ENCODE measurements around the gene CGB8. TPM values are rescaled to one million over a fixed set of nuclear protein-coding genes. Genes with fewer than 3 reads are reported as not detected.
"Not testable (repeated sequence)": the region's sequence is repeated elsewhere in the genome, so short reads cannot be mapped to it uniquely, and the experiment has no call there.

CGB8 gene
- polyA plus RNA-seq, 6 donors from 2014 or later = not detected

DNA sequence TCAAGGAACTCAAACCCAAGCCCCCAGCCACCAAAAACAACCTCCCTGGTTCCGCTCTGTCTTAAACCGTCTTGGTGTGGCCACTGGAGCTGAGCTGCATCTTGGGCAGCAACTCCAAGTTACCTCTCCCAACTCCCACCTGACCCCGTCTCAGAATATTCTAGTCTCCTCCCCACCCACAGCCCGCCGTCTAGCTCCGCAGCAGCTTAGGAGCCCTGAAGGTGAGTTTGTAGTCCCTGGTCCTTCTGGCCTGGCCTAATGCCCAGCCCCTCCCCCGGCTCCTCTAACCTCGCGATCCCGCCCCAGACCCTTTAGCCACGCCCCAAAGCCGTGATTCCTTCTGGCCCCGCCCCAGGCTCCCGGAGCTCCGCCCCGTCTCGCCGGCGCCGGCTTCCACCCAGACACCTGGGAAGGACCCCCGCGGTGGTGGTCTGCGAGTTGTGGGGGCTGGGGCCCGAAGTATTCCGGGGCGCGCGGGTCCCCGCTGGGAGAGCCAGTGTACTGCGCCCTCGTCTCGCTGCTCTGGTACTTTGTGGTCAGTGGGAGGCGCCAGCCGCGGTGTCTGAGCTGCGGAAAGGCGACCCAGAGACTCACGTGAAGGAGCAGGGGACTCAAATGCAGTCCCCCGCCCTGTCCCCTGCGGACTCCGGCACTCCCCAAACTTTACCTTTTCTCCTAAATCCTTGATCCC, 29.5 kb downstream of the CGB8 start:
- Mint-ChIP-seq H3K4me3 (peak overlapping the region; percentile 84 to 96 (median 91)), H3K27me3 (peaks cover 0 to 8% (median 0%) of the 10 kb centered on the region in 3 donors), H3K27ac (peak overlapping the region in 3 of 6 donors; percentile 12 to 96 (median 22)), H3K36me3 (no peaks in the 10 kb centered on the region), H3K4me1 (peaks cover 15 to 37% (median 25%) of the 10 kb centered on the region in 3 donors), H3K9me3 (no peaks in the 10 kb centered on the region)
- ATAC-seq (ENCODE audit: low read depth in 2 of 2) (peak; percentile 36 to 41), DNase-seq (peak; percentile 49)

DNA sequence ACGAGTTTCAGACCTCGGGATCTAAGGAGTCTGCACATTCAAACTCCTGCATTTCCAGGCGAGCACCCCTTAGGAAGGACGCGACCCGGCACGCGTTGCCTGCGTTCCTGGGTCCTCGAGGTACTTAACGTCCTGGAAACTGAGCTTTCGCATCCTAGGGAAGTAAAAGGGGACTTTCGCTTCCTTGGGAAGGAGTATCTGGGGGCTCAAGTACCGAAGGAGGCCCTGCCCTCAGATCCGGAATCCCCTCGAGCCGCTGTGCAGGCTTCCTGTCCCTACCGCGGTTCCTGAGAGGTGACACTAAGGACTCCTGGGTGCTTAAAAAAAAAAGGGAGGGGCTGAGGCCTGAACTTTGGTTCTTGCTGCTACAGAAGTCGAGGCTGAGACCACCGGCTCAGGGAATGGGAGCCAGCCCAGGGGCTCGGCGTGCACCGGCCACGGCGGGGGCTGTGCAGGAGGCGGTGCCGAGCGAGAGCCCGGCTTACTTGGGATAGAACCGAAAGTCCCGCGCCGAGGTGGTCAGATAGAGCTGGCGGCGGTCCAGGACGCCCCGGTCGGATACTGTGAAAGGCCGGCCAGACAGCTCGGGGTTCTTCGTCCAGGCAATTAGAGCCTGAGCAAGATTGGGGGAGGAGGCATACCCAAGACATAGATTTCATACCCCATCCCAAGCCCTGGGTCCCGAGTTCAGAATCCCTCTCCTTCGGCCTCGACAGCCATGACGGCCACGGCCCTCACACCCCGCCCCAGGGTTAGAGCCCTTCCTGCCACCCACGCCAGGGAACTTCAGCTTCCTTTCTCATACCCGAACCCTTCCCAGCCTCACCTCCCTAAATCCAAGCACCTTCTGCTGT, 30.3 kb downstream of the CGB8 start:
- ATAC-seq (ENCODE audit: low read depth in 2 of 2) (peak in 1 of 2 donors; percentile 18), DNase-seq (peak; percentile 19)
- H3K27me3 Mint-ChIP-seq, H3K36me3 Mint-ChIP-seq, H3K9me3 Mint-ChIP-seq: not testable (repeated sequence)
- peak overlapping the region in 3 of 6 donors; percentile 12 to 96 (median 22) for H3K27ac Mint-ChIP-seq
- peak overlapping the region; percentile 84 to 96 (median 91) for H3K4me3 Mint-ChIP-seq
- H3K4me1 Mint-ChIP-seq = peaks cover 15 to 37% (median 25%) of the 10 kb centered on the region in 3 donors

DNA sequence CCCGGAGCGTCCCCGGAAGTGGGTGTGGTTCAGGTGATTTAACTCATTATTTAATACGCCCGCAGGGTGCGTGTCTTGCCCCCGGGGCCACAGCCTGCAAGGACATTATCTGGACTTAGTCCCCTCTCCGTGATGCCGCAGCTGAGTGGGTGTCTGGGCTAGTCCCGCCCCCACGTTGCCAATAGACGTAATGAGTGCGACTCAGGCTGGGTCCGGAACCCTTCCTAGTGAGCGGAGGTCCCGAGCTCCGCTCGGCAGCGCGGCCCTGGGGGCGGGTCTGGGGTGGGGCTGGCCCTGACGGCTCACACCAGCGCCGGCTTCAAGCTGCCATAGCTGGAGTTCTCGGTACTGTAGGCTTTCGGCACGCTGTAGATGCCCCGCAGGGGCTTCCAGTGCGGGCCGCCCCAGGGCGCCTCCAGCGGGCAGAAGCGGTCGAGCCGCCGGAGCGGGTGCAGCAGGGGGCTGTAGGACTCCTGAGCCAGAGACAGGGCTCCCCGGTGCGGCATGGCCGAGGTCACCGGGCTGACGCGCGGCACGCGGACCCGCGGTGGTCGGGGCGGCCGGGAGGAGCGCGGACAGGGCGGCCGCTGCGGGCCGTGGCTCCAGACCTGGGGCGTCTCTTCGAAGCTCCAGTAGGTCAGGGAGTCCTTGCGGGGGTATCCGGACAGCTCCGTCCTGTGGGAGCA, 31.1 kb downstream of the CGB8 start:
- ATAC-seq (ENCODE audit: low read depth in 2 of 2) = peak; percentile 89 to 90
- DNase-seq = peak; percentile 62
- Mint-ChIP-seq H3K4me3 (peak overlapping the region; percentile 84 to 96 (median 91)), H3K27me3 (peaks cover 0 to 8% (median 0%) of the 10 kb centered on the region in 3 donors), H3K36me3 (no peaks in the 10 kb centered on the region), H3K27ac (peak overlapping the region in 1 of 6 donors; percentile 32), H3K9me3 (no peaks in the 10 kb centered on the region), H3K4me1 (peaks cover 15 to 37% (median 25%) of the 10 kb centered on the region in 3 donors)

DNA sequence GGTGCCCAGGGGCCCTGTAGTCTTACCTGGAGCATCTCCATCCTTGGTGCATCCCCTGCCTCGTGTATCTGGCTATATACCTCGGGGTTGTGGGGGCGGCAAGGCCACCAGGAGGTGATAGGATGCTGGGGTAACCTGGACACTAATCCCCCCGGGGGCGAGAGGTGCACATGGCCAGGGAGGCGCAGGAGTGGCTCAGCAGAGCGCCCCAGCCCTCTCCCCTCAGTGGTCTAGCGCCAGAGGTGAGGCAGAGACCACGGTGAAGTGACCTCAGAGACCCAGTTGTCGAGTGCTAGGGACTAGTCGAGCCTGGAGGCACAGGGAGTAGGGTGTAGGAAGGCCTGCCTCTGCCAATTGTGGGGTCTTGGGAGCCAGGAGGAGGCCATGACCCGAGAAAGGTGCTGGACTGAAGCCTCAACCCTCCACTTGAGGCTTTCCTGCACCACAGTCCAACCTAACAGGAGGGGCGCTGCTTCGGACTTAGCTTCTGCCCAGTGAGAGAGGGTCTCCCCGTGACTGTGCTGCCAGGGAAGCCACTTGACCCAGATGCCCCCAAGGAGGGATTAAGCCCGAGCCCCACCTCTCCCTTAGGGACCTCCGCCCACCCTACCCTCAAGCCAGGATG, 31.8 kb downstream of the CGB8 start, which contains the start of gene LHB:
Gene LHB (minus strand): TSS at position 51 of the 625 bp plus-strand sequence. CDS start 10 bp downstream, at position 41.
- Mint-ChIP-seq H3K9me3 (no peaks in the 10 kb centered on the region), H3K27me3 (peaks cover 0 to 8% (median 0%) of the 10 kb centered on the region in 3 donors), H3K27ac (peak within 1 kb of the TSS in 2 of 6 donors; percentile 52 to 60), H3K4me1 (peaks cover 15 to 37% (median 25%) of the 10 kb centered on the region in 3 donors), H3K36me3 (no peaks in the 10 kb centered on the region), H3K4me3 (peak within 1 kb of the TSS; percentile 84 to 96 (median 91))
- ATAC-seq (ENCODE audit: low read depth in 2 of 2) (no peak), DNase-seq (no peak)

DNA sequence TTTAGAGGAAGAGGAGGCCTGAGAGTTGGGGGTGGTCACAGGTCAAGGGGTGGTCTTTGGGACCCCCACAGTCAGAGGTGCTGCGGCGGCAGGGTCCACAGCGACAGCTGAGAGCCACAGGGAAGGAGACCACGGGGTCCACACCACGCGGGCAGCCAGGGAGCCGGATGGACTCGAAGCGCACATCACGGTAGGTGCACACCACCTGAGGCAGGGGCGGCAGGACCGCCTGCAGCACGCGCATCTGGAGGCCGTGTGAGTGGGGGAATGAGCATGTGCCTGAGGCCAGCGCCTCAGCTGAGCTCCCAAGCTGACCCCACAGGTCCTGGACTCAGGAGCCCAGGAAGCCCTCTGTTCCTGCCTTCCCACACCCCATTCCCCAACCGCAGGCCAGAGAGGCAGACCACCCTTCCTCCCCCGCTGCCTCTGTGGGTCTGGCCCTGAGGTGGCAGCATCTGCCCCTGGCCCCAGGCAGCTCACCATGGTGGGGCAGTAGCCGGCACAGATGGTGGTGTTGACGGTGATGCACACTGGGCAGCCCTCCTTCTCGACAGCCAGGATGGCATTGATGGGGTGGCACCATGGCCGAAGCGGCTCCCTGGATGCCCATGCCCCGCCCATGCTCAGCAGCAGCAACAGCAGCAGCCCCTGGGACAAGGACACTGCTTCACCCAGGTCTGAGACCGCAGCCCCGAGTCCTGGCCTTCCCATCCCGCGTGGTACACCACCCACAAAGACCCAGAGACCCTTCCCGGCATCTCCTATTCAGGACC, 32.7 kb downstream of the CGB8 start:
- ATAC-seq (ENCODE audit: low read depth in 2 of 2) = no peak
- Mint-ChIP-seq H3K27me3 (peaks cover 0 to 8% (median 0%) of the 10 kb centered on the region in 3 donors), H3K27ac (peak overlapping the region in 2 of 6 donors; percentile 52 to 90), H3K4me3 (peak overlapping the region in 4 of 8 donors; percentile 27 to 75 (median 43)), H3K9me3 (no peaks in the 10 kb centered on the region), H3K4me1 (peaks cover 13 to 33% (median 22%) of the 10 kb centered on the region in 3 donors), H3K36me3 (no peaks in the 10 kb centered on the region)
- no peak for DNase-seq

DNA sequence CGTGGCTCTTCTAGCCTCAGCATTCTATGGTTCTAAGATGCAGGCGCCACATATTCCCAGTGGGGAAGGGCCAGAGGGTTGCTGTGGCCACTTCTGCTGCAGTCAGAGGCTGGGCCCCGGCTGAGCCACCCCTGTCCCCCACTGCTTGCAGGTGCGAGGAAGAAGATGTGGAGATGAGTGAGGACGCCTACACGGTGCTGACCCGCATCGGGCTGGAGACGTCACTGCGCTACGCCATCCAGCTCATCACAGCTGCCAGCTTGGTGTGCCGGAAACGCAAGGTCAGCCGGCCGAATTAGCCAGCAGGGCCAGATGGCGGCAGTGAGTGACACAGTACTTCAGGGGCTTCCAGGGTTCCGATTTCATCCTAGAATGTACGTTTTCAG, 34.0 kb downstream of the CGB8 start:
- ATAC-seq (ENCODE audit: low read depth in 2 of 2) = no peak
- H3K4me1 Mint-ChIP-seq = peaks cover 12 to 19% (median 12%) of the 10 kb centered on the region in 3 donors
- peak overlapping the region in 1 of 6 donors; percentile 47 for H3K27ac Mint-ChIP-seq
- H3K9me3 Mint-ChIP-seq = no peaks in the 10 kb centered on the region
- H3K36me3 Mint-ChIP-seq = peaks cover 0 to 9% of the 10 kb centered on the region in 2 donors
- H3K4me3 Mint-ChIP-seq = peak overlapping the region in 2 of 8 donors; percentile 15 to 62
- H3K27me3 Mint-ChIP-seq = peaks cover 0 to 8% (median 0%) of the 10 kb centered on the region in 3 donors
- DNase-seq = no peak

DNA sequence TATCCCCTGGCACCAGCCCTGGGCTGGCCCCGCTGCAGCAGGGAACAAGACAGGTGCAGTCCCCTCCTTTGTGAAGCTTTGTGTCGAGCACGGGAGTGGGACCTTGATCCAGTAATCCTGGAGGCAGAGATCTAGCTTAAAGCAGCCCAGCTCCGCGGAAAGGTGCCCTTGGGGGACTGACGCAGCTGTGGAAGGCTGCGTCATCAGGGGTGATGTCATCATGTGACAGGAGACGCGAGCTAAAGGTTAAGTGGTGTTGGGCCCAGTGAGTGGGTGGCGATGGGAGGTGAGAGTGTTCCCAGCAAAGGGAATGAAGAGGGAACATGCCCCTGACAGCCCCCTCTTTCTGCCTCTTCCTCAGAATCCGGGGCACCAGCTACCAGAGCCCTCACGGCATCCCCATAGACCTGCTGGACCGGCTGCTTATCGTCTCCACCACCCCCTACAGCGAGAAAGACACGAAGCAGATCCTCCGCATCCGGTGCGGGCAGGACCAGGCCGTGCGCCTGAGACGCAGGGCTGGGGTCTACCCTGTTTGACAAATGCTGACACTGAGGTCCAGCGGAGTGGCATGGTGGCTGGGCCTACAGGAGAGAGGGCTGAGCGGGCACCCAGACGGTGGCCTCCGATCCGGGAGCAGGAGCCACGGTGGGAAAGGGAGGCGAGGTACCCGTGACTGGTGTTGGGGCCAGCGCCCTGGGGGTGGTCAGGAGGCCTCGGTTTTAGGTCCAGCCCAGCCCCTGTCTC, 34.6 kb downstream of the CGB8 start:
- Mint-ChIP-seq H3K27me3 (peaks cover 0 to 5% (median 0%) of the 10 kb centered on the region in 3 donors), H3K9me3 (no peaks in the 10 kb centered on the region), H3K4me1 (peaks cover 8 to 16% (median 8%) of the 10 kb centered on the region in 3 donors), H3K27ac (no peak overlapping the region), H3K36me3 (peaks cover 0 to 9% of the 10 kb centered on the region in 2 donors), H3K4me3 (peak overlapping the region in 2 of 8 donors; percentile 30 to 76)
- no peak for ATAC-seq (ENCODE audit: low read depth in 2 of 2)
- DNase-seq = no peak

DNA sequence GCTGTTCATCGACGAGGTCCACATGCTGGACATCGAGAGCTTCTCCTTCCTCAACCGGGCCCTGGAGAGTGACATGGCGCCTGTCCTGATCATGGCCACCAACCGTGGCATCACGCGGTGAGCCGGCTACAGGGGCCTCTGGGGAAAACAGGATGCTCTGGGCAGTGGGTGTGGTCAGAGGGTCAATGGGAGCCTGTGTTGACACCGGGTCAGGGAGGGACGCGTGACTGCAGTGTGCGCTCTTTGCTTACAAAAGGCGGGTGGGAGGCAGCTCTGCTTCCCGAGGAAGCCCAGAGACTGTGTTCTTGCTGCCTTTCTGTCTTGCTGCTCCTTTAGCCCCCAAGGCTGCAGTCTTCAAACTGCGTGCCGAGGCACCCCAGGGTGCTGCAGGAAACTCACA, 37.7 kb downstream of the CGB8 start:
- Mint-ChIP-seq H3K4me3 (no peak overlapping the region), H3K9me3 (no peaks in the 10 kb centered on the region)

DNA sequence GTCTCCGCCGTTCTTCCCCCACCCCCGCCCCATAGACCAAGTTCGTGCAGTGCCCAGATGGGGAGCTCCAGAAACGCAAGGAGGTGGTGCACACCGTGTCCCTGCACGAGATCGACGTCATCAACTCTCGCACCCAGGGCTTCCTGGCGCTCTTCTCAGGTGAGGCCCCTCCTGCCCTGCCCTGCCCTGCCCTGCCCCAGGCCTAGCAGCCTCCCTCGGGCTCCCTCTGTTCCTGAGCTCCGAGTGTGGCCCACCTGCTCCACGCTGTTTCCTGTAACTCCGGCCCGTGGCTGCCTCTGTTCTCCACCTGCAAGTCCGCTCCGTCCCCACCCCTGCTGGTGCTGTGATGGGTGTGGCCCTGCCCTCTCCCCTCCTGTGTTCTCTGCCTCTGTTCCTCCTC, 38.5 kb downstream of the CGB8 start:
- H3K4me1 Mint-ChIP-seq = peaks cover 0 to 4% (median 0%) of the 10 kb centered on the region in 3 donors
- DNase-seq (no peak), ATAC-seq (ENCODE audit: low read depth in 2 of 2) (no peak)
- no peaks in the 10 kb centered on the region for H3K9me3 Mint-ChIP-seq
- H3K27ac Mint-ChIP-seq = no peak overlapping the region
- H3K4me3 Mint-ChIP-seq = no peak overlapping the region
- H3K27me3 Mint-ChIP-seq = no peaks in the 10 kb centered on the region
- peaks cover 0 to 9% of the 10 kb centered on the region in 2 donors for H3K36me3 Mint-ChIP-seq

More for the DNA sequence above, 37.7 kb downstream of the CGB8 start:
- ATAC-seq (ENCODE audit: low read depth in 2 of 2) = no peak
- Mint-ChIP-seq H3K36me3 (peaks cover 0 to 9% of the 10 kb centered on the region in 2 donors), H3K4me1 (peaks cover 0 to 4% (median 0%) of the 10 kb centered on the region in 3 donors), H3K27ac (no peak overlapping the region), H3K27me3 (no peaks in the 10 kb centered on the region)
- no peak for DNase-seq

DNA sequence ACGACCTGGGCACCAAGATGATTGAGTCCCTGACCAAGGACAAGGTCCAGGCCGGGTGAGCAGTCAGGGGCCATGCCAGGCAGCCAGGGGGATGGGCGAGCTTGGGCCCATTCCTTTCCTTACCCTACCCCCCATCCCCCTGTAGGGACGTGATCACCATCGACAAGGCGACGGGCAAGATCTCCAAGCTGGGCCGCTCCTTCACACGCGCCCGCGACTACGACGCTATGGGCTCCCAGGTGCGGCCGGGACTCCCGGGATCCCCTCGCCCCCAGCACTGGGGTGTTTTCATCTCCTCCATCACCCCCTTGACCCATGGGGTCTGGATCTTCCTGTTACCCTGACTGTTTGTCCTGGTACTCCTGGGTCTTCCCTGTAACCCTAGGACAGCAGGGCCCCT, 39.1 kb downstream of the CGB8 start:
- peaks cover 0 to 4% (median 0%) of the 10 kb centered on the region in 3 donors for H3K4me1 Mint-ChIP-seq
- no peak overlapping the region for H3K4me3 Mint-ChIP-seq
- ATAC-seq (ENCODE audit: low read depth in 2 of 2) (no peak), DNase-seq (no peak)
- H3K36me3 Mint-ChIP-seq = peaks cover 0 to 9% of the 10 kb centered on the region in 2 donors
- H3K27ac Mint-ChIP-seq = no peak overlapping the region
- no peaks in the 10 kb centered on the region for H3K9me3 Mint-ChIP-seq
- H3K27me3 Mint-ChIP-seq = no peaks in the 10 kb centered on the region

DNA sequence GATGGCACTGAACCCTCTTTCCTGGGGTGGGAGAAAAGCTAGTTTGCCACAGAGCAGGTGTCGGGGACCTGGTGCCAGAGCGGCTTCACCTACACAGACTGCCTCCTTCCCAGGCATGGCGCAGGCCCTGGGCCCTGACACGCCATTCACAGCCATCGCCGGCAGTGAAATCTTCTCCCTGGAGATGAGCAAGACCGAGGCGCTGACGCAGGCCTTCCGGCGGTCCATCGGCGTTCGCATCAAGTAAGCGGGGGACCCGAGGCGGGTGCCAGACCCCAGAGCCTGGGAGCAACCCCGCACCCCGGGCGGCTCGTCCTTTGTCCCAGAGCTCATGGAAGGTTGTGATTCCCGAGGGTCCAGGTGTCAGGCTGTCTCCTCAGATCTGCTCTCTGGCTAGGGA, 42.0 kb downstream of the CGB8 start:
- no peaks in the 10 kb centered on the region for H3K9me3 Mint-ChIP-seq
- H3K4me1 Mint-ChIP-seq = peaks cover 0 to 4% (median 0%) of the 10 kb centered on the region in 3 donors
- no peak overlapping the region for H3K27ac Mint-ChIP-seq

More for the DNA sequence above, 42.0 kb downstream of the CGB8 start:
- no peak overlapping the region for H3K4me3 Mint-ChIP-seq
- ATAC-seq (ENCODE audit: low read depth in 2 of 2) (no peak), DNase-seq (no peak)
- peaks cover 6 to 9% of the 10 kb centered on the region in 2 donors for H3K36me3 Mint-ChIP-seq
- no peaks in the 10 kb centered on the region for H3K27me3 Mint-ChIP-seq
